Vein endothelial cell (primary cell): ENCODE measurements around the gene OR1A2. TPM values are rescaled to one million over a fixed set of nuclear protein-coding genes. Genes with fewer than 3 reads are reported as not detected.

Source experiments
- total RNA-seq: library from RNA; depleted of rRNA; stranded (reverse); fragments of >200 nt; gene quantifications from 2 replicates; pipeline ENCODE4 v1.2.3, GENCODE V29; 2012

The OR1A2 gene, protein sequence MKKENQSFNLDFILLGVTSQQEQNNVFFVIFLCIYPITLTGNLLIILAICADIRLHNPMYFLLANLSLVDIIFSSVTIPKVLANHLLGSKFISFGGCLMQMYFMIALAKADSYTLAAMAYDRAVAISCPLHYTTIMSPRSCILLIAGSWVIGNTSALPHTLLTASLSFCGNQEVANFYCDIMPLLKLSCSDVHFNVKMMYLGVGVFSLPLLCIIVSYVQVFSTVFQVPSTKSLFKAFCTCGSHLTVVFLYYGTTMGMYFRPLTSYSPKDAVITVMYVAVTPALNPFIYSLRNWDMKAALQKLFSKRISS
- not detected in 2 replicates for total RNA-seq

DNA sequence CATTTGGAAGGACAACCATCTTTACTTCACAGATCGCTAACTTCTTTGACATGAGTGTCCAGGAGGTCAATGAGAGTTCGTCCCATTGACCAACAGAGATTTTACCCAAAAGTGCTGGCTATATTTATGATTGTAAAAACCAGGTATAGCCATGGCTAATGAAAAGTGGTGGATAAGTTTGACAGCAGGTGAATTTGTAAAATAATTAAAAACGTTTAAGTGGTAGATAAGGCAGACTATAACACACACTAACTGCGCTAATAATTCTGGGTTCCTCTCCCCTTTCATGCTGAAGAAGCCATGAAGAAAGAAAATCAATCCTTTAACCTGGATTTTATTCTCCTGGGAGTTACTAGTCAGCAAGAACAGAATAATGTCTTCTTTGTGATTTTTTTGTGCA, at the start of gene OR1A2:
TSS of gene OR1A2 (plus strand) at position 301 of the 400 bp plus-strand sequence. CDS start at position 301, 0 bp downstream.

DNA sequence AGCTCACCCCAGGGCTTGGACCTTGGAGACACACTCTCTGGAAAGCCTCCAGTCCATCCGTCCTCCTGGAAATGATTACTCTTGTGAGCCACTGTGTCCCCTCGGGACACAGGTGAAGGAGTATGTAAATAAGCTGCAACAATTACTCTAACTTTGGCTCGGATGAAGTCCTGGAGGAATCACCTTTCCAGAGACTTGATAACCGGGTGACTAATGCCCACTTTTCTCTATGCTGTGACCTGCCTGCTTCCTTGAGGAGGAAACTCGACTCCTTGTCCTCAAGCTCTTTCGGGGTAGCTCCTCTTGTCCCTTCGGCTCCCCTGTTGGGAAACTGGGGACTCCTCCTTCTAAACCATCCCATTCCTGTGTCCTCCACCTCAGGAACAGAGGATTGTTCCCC, 10.0 kb downstream of the OR1A2 start, which contains the start of gene OR1A1:
TSS of gene OR1A1 (plus strand) at position 301 of the 400 bp plus-strand sequence. CDS start 7,954 bp downstream, outside the sequence.

Other genes with a start within 250 kb of the OR1A2 start
- not detected in 2 replicates for gene OR1D5, start 133.9 kb upstream of the OR1A2 start, total RNA-seq
- not detected in 2 replicates for gene OR1D2, start 93.1 kb upstream of the OR1A2 start, total RNA-seq
- not detected in 2 replicates for gene OR1G1, start 70.0 kb upstream of the OR1A2 start, total RNA-seq
- gene OR1A1, start 10.1 kb downstream of the OR1A2 start, total RNA-seq, result not detected in 2 replicates
- not detected in 2 replicates for gene OR3A1, start 100.8 kb downstream of the OR1A2 start, total RNA-seq
- gene OR3A2, start 188.8 kb downstream of the OR1A2 start, total RNA-seq, result not detected in 2 replicates
- gene OR1E1, start 200.9 kb downstream of the OR1A2 start, total RNA-seq, result not detected in 2 replicates
- not detected in 2 replicates for gene OR3A3, start 213.9 kb downstream of the OR1A2 start, total RNA-seq
- gene OR1E2, start 236.3 kb downstream of the OR1A2 start, total RNA-seq, result 0.33 TPM in 1 of 2 replicates, not detected in the other